ENCODE measurements around the gene STK32B. TPM values are rescaled to one million over a fixed set of nuclear protein-coding genes. Genes with fewer than 3 reads are reported as not detected.
A peak's percentile ranks its signal among the peaks of the same experiment; 100 is the strongest.

Gene STK32B
- polyA plus RNA-seq, 4 donors, result 0.27 to 0.75 (median 0.58) TPM; not detected in 1

GRCh38 chr4:5455003-5455585, 403.8 kb downstream of the STK32B start:
- no peak for FAIRE-seq
- Histone ChIP-seq H3K4me1 (ENCODE audit: control insufficient read depth in 3 of 3, insufficient read depth in 2 of 3, low read depth in 1 of 3, low read length in 2 of 3) (no peaks in the 10 kb centered on the region), H3K27ac (ENCODE audit: low read depth in 1 of 3, low read length in 2 of 3) (no peak overlapping the region), H3K4me3 (ENCODE audit: low read depth in 1 of 3, low read length in 3 of 3) (no peak overlapping the region), H3K9me3 (ENCODE audit: control insufficient read depth in 2 of 2, insufficient read depth in 1 of 2, low read depth in 1 of 2, low read length in 1 of 2) (no peaks in the 10 kb centered on the region), H3K27me3 (ENCODE audit: control insufficient read depth in 3 of 3, insufficient read depth in 3 of 3, low read length in 3 of 3) (no peaks in the 10 kb centered on the region), H3K36me3 (ENCODE audit: control insufficient read depth in 3 of 3, insufficient read depth in 2 of 3, low read depth in 1 of 3, low read length in 3 of 3) (no peaks in the 10 kb centered on the region)
- WGBS, 3 donors, result 84 to 90% (median 84%) methylated on average over 14 of the region's 14 CpGs
- no peak for DNase-seq

DNA sequence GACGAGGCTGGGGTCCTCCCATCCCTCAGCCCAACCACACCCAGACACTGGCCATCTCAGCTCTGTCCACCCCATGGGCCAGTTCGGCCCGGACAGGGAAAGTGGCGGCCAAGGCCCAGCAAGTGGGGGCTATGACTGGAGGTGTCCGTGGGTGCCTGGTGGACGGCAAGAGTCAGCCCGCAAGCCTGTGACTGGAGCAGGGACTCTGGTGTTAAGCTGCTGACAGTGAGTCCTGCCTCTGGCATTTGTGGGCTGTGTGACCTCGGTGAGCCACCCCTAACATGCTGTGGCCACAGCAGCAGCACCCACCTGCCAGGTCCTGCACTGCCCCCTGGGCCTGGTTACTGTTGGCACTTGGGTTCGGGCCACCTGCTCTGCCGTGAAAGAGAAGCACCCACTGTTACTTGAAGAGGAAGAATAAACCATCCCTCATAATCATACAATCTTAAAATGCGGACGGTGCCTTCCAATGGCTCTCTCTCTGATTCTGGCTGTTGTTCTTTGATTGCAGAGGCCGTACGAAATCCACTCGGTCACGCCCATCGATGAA, 405.1 kb downstream of the STK32B start:
- no peak for FAIRE-seq
- Histone ChIP-seq H3K36me3 (ENCODE audit: control insufficient read depth in 3 of 3, insufficient read depth in 2 of 3, low read depth in 1 of 3, low read length in 3 of 3) (no peaks in the 10 kb centered on the region), H3K27ac (ENCODE audit: low read depth in 1 of 3, low read length in 2 of 3) (no peak overlapping the region), H3K9me3 (ENCODE audit: control insufficient read depth in 2 of 2, insufficient read depth in 1 of 2, low read depth in 1 of 2, low read length in 1 of 2) (no peaks in the 10 kb centered on the region), H3K27me3 (ENCODE audit: control insufficient read depth in 3 of 3, insufficient read depth in 3 of 3, low read length in 3 of 3) (no peaks in the 10 kb centered on the region), H3K4me3 (ENCODE audit: low read depth in 1 of 3, low read length in 3 of 3) (no peak overlapping the region), H3K4me1 (ENCODE audit: control insufficient read depth in 3 of 3, insufficient read depth in 2 of 3, low read depth in 1 of 3, low read length in 2 of 3) (no peaks in the 10 kb centered on the region)
- 85 to 90% (median 86%) methylated on average over 17 of the region's 17 CpGs for WGBS, 3 donors
- DNase-seq, result no peak

GRCh38 chr4:5458676-5459075, 407.4 kb downstream of the STK32B start:
- WGBS, 3 donors, result 90 to 93% (median 92%) methylated on average over 8 of the region's 8 CpGs
- Histone ChIP-seq H3K27ac (ENCODE audit: low read depth in 1 of 3, low read length in 2 of 3) (no peak overlapping the region), H3K9me3 (ENCODE audit: control insufficient read depth in 2 of 2, insufficient read depth in 1 of 2, low read depth in 1 of 2, low read length in 1 of 2) (no peaks in the 10 kb centered on the region), H3K27me3 (ENCODE audit: control insufficient read depth in 3 of 3, insufficient read depth in 3 of 3, low read length in 3 of 3) (no peaks in the 10 kb centered on the region), H3K4me1 (ENCODE audit: control insufficient read depth in 3 of 3, insufficient read depth in 2 of 3, low read depth in 1 of 3, low read length in 2 of 3) (no peaks in the 10 kb centered on the region), H3K4me3 (ENCODE audit: low read depth in 1 of 3, low read length in 3 of 3) (no peak overlapping the region), H3K36me3 (ENCODE audit: control insufficient read depth in 3 of 3, insufficient read depth in 2 of 3, low read depth in 1 of 3, low read length in 3 of 3) (no peaks in the 10 kb centered on the region)
- DNase-seq, result no peak
- FAIRE-seq, result no peak

DNA sequence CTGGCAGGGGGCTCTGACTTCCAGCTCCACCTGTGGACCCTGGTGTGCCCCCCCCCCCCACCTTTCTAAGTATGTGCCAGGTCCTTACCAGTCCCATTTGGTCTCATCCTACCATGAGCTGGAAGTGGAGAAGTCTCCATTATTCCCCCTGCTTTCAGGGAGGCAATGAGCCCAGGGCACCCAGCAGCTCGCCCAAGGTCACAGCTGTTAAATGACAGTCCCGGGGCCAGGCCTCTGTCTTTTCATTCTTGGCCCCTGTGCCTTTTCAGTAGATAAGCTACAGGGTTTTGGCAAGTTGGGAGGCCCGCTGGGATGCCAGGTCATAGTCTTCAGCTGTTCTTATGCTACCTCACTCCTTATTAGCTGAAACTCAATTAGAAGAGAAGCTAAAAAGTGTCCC, 408.0 kb downstream of the STK32B start:
- Histone ChIP-seq H3K36me3 (ENCODE audit: control insufficient read depth in 3 of 3, insufficient read depth in 2 of 3, low read depth in 1 of 3, low read length in 3 of 3) (no peaks in the 10 kb centered on the region), H3K9me3 (ENCODE audit: control insufficient read depth in 2 of 2, insufficient read depth in 1 of 2, low read depth in 1 of 2, low read length in 1 of 2) (no peaks in the 10 kb centered on the region), H3K4me3 (ENCODE audit: low read depth in 1 of 3, low read length in 3 of 3) (no peak overlapping the region), H3K4me1 (ENCODE audit: control insufficient read depth in 3 of 3, insufficient read depth in 2 of 3, low read depth in 1 of 3, low read length in 2 of 3) (no peaks in the 10 kb centered on the region), H3K27ac (ENCODE audit: low read depth in 1 of 3, low read length in 2 of 3) (no peak overlapping the region), H3K27me3 (ENCODE audit: control insufficient read depth in 3 of 3, insufficient read depth in 3 of 3, low read length in 3 of 3) (no peaks in the 10 kb centered on the region)
- FAIRE-seq (no peak), DNase-seq (no peak)
- WGBS, 3 donors, result 44 to 78% (median 46%) methylated on average over 3 of the region's 3 CpGs

DNA sequence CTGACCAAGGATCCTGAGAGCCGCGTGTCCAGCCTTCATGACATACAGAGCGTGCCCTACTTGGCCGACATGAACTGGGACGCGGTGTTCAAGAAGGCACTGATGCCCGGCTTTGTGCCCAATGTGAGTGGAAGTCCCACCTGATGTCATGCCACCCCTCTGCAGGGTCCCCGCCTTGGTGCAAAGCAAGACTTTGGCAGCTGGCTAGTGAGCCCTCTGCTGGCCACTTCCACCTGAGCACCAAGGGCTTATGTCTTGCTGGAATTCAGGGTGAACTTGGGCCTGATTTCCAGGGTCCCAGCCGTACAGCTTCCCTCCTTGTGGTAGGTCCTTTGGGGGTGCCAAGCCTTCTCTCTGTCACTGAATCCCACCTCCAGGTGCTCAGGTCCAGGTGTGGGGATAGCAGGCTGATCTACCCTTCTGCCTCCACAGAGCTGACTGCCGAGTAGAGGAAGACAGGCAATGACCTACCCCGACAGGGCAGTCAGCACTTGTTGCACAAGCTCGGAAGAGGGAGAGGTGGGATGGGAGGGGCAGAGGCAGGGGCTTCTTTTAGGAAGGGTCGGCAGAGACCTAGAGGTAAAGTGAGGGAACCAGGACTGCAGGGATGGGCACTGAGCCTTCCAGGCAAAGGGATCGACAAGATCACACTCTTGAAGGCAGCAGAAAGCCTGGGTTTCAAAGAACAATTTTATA, 409.0 kb downstream of the STK32B start:
- Histone ChIP-seq H3K4me1 (ENCODE audit: control insufficient read depth in 3 of 3, insufficient read depth in 2 of 3, low read depth in 1 of 3, low read length in 2 of 3) (no peaks in the 10 kb centered on the region), H3K36me3 (ENCODE audit: control insufficient read depth in 3 of 3, insufficient read depth in 2 of 3, low read depth in 1 of 3, low read length in 3 of 3) (no peaks in the 10 kb centered on the region), H3K4me3 (ENCODE audit: low read depth in 1 of 3, low read length in 3 of 3) (no peak overlapping the region), H3K9me3 (ENCODE audit: control insufficient read depth in 2 of 2, insufficient read depth in 1 of 2, low read depth in 1 of 2, low read length in 1 of 2) (no peaks in the 10 kb centered on the region), H3K27ac (ENCODE audit: low read depth in 1 of 3, low read length in 2 of 3) (no peak overlapping the region), H3K27me3 (ENCODE audit: control insufficient read depth in 3 of 3, insufficient read depth in 3 of 3, low read length in 3 of 3) (no peaks in the 10 kb centered on the region)
- FAIRE-seq, result no peak
- peak; percentile 8 to 22 for DNase-seq
- WGBS, 3 donors, result 73 to 80% (median 79%) methylated on average over 14 of the region's 14 CpGs

- no peaks in the 10 kb centered on the region for H3K36me3 ChIP-seq (ENCODE audit: control insufficient read depth in 3 of 3, insufficient read depth in 2 of 3, low read depth in 1 of 3, low read length in 3 of 3)
- FAIRE-seq (no peak), DNase-seq (no peak)
- no peaks in the 10 kb centered on the region for H3K4me1 ChIP-seq (ENCODE audit: control insufficient read depth in 3 of 3, insufficient read depth in 2 of 3, low read depth in 1 of 3, low read length in 2 of 3)
- no peaks in the 10 kb centered on the region for H3K9me3 ChIP-seq (ENCODE audit: control insufficient read depth in 2 of 2, insufficient read depth in 1 of 2, low read depth in 1 of 2, low read length in 1 of 2)
- no peak overlapping the region for H3K4me3 ChIP-seq (ENCODE audit: low read depth in 1 of 3, low read length in 3 of 3)
- WGBS, 3 donors, result 79 to 87% (median 80%) methylated on average over 13 of the region's 13 CpGs
- no peak overlapping the region for H3K27ac ChIP-seq (ENCODE audit: low read depth in 1 of 3, low read length in 2 of 3)
- no peaks in the 10 kb centered on the region for H3K27me3 ChIP-seq (ENCODE audit: control insufficient read depth in 3 of 3, insufficient read depth in 3 of 3, low read length in 3 of 3)
Observed at GRCh38 chr4:5461477-5461876, 410.2 kb downstream of the STK32B start.

DNA sequence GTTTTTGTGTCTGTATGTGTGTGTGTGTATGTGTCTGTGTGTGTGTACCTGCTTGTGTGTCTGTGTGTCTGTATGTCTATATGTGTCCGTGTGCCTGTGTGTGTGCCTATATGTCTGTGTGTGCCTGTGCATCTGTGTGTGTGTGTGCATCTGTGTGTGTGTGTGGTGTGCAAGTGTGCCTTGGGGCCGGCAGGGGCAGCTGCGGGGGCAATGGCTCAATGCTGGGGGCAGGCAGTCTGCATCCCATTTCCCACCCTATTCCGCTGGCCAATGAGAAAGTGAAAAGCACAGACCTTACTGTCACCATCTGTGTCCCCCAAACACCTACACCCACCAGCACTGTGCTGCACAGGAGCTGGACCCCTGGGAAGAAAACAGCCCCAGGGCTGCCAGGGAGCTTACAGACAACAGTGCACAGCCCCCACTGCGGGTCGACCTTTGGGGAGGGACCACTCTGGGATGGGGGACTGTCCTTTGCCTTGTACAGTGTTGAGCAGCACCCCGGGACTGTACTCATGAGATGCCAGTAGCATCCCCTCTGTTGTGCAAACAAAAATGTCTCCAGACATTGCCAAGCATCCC, 411.1 kb downstream of the STK32B start:
- Histone ChIP-seq H3K27ac (ENCODE audit: low read depth in 1 of 3, low read length in 2 of 3) (no peak overlapping the region), H3K36me3 (ENCODE audit: control insufficient read depth in 3 of 3, insufficient read depth in 2 of 3, low read depth in 1 of 3, low read length in 3 of 3) (no peaks in the 10 kb centered on the region), H3K27me3 (ENCODE audit: control insufficient read depth in 3 of 3, insufficient read depth in 3 of 3, low read length in 3 of 3) (no peaks in the 10 kb centered on the region), H3K4me1 (ENCODE audit: control insufficient read depth in 3 of 3, insufficient read depth in 2 of 3, low read depth in 1 of 3, low read length in 2 of 3) (no peaks in the 10 kb centered on the region), H3K9me3 (ENCODE audit: control insufficient read depth in 2 of 2, insufficient read depth in 1 of 2, low read depth in 1 of 2, low read length in 1 of 2) (no peaks in the 10 kb centered on the region), H3K4me3 (ENCODE audit: low read depth in 1 of 3, low read length in 3 of 3) (no peak overlapping the region)
- 76 to 82% (median 81%) methylated on average over 7 of the region's 7 CpGs for WGBS, 3 donors
- no peak for DNase-seq
- FAIRE-seq, result no peak

- DNase-seq (no peak), FAIRE-seq (no peak)
- Histone ChIP-seq H3K4me3 (ENCODE audit: low read depth in 1 of 3, low read length in 3 of 3) (no peak overlapping the region), H3K4me1 (ENCODE audit: control insufficient read depth in 3 of 3, insufficient read depth in 2 of 3, low read depth in 1 of 3, low read length in 2 of 3) (no peaks in the 10 kb centered on the region), H3K9me3 (ENCODE audit: control insufficient read depth in 2 of 2, insufficient read depth in 1 of 2, low read depth in 1 of 2, low read length in 1 of 2) (no peaks in the 10 kb centered on the region), H3K36me3 (ENCODE audit: control insufficient read depth in 3 of 3, insufficient read depth in 2 of 3, low read depth in 1 of 3, low read length in 3 of 3) (no peaks in the 10 kb centered on the region), H3K27me3 (ENCODE audit: control insufficient read depth in 3 of 3, insufficient read depth in 3 of 3, low read length in 3 of 3) (no peaks in the 10 kb centered on the region), H3K27ac (ENCODE audit: low read depth in 1 of 3, low read length in 2 of 3) (no peak overlapping the region)
- WGBS, 3 donors, result 79 to 87% (median 84%) methylated on average over 14 of the region's 14 CpGs
Observed at GRCh38 chr4:5462896-5463295, 411.6 kb downstream of the STK32B start.
